Loucy (cell line): ENCODE data around the gene CHPF2.

Experiments used
- CTCF ChIP-seq: fragments of 200-600 bp; sonication (generic); conservative IDR thresholded peaks from 2 replicates; pipeline ENCODE4 v1.5.1; 2014; ENCODE audit warnings: mild to moderate bottlenecking, antibody characterized with exemption, low read length
- EZH2phosphoT487 ChIP-seq: fragments of 200-600 bp; IDR thresholded peaks from 2 replicates; pipeline ENCODE4 v1.6.1; 2018; ENCODE audit warnings: antibody characterized with exemption, mild to moderate bottlenecking, moderate library complexity, borderline replicate concordance

GRCh38 chr7:151279868-151280267, 47.6 kb downstream of the CHPF2 start:
- TF ChIP-seq CTCF (no peak), EZH2phosphoT487 (no peak)
